GM18858 (cell line): ENCODE measurements around the gene WASF2.
A peak's percentile ranks its signal among the peaks of the same experiment; 100 is the strongest.
"Not testable (repeated sequence)": the region's sequence is repeated elsewhere in the genome, so short reads cannot be mapped to it uniquely, and the experiment has no call there.

Experiments
- ATAC-seq: cut with Tn5 transposase; IDR thresholded peaks from one replicate; pipeline ENCODE4 v1.9.1; 2021; ENCODE audit not compliant: unreplicated experiment

The WASF2 gene

GRCh38 chr1:27501159-27501558 is 11.2 kb upstream of the WASF2 start:
- ATAC-seq = not testable (repeated sequence)

GRCh38 chr1:27499142-27499541 is 9.2 kb upstream of the WASF2 start:
- no peak for ATAC-seq

GRCh38 chr1:27496604-27497155 is 6.7 kb upstream of the WASF2 start:
- ATAC-seq = no peak

DNA sequence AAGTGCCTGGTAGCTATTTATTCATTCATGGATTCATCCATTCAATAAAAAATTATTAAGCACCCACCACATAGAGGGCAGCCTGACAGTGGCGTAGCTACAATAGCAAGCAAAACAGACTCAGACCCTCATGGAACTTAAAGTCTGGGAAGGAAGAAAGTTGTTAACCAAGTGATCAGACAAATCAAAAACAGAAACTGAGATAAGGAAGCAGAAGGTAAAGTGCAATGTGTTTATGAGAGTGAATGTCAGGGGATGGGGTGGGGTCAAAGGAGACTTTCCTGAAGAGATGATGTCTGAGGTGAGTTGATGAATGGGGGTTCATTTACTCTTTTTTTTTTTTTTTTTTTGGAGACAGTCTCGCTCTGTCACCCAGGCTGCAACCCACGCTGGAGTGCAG is 2.8 kb upstream of the WASF2 start:
- no peak for ATAC-seq

GRCh38 chr1:27491748-27492700 is 2.1 kb upstream of the WASF2 start:
- no peak for ATAC-seq

DNA sequence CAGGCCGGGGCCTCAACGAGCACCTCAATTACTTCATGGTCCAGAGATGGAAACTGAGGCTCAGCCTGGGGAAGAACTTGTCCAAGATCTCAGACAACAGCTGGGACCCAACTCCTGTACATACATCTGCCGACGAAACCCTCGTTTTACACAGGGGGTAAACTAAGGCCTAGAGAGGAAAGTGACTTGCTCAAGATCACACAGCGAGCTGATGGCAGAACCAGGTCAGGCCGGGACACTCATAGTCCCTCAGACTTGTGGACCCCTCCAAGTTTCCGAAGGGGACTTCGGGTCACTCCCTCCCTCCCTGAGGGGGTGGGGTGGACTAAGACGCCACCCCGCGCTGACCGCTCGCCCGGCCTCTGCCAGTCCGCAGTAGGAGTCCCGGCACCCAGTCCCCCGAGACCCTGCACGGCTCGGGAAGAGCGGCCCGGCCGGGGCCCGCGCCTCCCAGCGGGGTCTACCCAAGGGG is 430 bp downstream of the WASF2 start:
- ATAC-seq = peak; percentile 24

DNA sequence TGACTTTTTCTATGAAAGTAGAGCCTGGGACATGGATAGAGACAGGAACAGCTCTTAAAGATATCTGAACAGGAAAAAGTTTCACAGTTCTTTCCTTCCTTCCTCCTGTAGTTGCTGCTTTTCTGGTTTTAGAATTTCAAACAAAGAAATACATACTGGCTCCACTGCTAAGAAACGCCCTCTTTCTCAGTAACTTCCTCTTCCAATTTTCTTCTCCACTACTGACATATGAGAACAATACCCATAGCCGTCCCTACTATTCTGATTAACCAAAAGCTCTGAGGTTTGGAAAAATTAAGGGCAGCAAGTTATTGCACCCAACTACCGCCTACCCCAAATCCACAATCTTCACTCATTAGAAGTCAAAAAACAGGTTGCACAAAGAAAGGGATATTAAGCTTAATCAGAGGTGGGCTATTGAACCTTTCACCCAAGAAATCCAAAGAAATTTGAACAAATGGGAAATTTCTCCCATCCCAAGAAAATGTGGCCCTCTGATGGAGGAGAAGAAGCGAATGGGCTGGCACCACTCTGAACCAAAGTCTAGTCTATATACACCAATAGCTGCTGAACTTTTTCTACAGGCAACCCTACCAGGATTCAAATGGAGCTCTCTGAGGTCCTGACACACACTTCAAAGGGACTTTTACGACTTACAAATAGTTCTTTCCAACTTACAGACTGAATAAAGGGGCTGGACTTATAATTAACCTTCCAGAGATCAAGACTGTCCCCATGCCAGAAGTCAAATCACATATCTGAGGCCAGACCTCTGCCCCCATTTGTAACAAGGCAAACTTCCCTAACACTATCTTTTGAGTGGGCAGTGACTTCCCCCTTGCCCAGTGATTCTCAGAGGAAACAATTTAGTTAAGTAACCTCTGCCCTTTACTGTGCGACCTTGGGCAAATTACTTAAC is 1.7 kb downstream of the WASF2 start:
- ATAC-seq = no peak

GRCh38 chr1:27485363-27485762 is 4.6 kb downstream of the WASF2 start:
- no peak for ATAC-seq

DNA sequence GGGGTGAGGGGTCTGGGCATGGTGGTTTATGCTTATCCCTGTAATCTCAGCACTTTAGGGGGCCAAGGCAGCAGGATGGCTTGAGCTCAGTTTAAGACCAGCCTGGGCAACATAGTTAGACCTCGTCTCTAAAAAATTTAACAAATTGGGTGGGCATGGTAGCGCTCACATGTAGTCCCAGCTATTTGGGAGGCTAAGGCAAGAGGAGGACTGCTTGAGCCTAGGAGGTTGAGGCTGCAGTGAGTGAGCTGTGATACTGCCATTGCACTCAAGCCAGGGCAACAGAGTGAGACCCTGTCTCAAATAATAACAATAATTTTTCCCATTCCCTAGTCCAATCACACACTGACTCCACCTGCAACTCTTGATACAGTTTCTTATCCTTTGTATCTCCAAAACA is 6.3 kb downstream of the WASF2 start:
- ATAC-seq = no peak

DNA sequence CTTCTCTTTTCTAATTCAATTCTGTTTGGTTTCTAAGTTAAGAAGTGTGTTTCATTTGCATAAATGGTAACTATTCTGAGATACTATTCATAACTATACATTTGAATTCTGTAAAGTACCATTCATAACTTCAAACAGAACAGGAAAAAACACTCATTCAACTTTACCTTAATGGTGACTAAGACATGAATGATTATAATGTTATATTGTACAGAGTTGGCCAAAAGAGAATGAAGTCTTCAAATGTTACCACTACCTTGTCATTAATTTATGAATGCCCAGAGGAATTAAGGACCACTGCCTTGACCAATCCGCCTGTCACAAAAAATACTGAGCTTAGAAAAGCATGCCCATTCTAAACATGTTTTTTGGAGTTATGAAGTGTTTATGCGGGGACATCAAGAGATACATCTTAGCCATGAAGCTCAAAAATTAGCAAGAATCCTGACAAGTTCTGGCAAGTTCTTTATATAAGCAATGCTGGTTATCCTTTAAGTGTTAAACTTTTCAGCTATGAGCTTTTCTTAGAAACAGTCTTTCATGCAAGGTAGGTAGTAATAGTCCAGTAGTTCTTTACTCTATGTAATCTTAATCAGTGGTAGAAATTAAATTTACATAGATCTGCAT is 7.9 kb downstream of the WASF2 start:
- no peak for ATAC-seq

GRCh38 chr1:27478098-27478497 is 11.9 kb downstream of the WASF2 start:
- no peak for ATAC-seq

DNA sequence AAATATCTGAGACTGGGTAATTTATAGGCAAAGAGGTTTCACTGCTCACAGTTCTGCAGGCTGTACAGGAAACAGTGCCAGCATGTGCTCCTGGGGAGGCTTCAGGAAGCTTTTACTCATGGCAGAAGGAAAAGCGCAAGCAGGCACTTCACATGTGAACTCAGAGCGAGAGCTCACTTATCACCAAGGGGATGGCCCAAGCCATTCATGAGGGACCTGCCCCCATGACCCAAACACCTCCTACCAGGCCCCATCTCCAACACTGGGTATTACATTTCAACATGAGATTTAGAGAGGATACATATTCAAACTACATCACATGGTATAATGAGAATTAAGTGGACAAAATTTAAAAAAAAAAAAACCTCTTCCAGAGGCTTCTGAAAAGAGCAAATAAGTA is 13.7 kb downstream of the WASF2 start:
- ATAC-seq = no peak

DNA sequence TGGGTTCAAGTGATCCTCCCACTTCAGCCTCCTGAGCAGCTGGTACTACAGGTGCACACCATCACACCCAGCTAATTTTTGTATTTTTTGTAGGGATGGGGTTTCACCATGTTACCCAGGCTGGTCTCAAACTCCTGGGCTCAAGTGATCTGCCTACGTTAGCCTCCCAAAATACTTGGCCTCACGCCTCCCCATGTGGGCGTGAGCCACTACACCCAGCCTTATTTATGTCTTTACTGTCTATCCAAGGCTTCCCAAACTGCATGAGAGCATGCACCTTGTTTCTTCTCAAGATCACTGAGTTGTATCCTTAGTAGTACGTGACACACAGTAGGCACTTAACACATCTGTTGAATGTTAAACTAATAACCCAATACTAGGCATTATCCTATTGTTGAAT is 14.2 kb downstream of the WASF2 start:
- ATAC-seq = no peak

DNA sequence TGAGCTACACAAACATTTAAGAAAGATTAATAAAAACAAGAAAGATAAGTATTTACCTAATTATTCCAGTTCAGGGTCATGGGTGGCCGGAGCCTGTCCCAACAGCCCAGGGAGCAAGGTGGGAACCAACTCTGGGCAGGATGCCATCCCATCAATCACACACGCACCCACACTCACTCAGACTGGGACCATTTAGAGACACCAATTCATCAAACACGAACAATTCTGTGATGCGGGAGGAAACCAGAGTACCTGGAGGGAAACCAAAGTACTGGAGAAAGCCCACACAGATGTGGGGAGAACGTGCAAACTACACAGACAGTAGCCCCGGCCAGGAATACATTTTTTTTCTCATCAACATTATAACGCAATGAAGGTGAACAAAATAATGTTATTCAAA is 16.2 kb downstream of the WASF2 start:
- ATAC-seq = no peak

DNA sequence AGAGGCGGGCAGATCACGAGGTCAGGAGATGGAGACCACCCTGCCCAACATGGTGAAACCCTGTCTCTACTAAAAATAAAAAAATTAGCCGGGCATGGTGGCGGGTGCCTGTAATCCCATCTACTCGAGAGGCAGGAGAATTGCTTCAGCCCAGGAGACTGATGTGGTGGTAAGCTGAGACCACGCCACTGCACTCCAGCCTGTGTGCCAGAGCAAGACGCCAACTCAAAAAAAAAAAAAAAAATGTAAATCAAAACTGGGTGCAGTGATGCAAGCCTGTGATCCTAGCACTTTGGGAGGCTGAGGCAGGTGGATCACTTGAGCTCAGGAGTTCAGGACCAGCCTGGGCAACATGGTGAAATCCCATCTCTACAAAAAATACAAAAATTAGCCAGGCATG is 17.9 kb downstream of the WASF2 start:
- ATAC-seq = not testable (repeated sequence)

GRCh38 chr1:27471477-27471876 is 18.5 kb downstream of the WASF2 start:
- ATAC-seq = no peak

DNA sequence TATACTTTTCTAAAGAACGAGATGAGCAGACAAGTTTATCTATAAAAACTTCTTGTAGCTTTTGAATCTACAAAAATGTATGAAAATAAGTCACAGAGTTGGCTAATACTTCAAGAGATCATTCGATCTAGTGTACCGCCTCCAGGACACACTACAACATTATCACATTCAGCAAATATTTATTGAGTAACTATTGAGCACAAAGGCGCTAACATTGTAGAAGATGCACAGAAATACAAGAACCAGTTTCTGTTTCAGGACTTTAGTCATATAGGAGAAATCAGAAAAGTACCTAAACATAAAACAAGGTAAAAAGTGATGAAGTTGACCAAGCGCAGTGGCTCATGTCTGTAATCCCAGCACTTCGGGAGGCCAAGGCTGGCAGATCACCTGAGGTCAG is 20.6 kb downstream of the WASF2 start:
- no peak for ATAC-seq

- ATAC-seq = not testable (repeated sequence)
Observed at GRCh38 chr1:27468378-27468777, 21.6 kb downstream of the WASF2 start.

- no peak for ATAC-seq
Observed at GRCh38 chr1:27464926-27465647, 24.9 kb downstream of the WASF2 start.

DNA sequence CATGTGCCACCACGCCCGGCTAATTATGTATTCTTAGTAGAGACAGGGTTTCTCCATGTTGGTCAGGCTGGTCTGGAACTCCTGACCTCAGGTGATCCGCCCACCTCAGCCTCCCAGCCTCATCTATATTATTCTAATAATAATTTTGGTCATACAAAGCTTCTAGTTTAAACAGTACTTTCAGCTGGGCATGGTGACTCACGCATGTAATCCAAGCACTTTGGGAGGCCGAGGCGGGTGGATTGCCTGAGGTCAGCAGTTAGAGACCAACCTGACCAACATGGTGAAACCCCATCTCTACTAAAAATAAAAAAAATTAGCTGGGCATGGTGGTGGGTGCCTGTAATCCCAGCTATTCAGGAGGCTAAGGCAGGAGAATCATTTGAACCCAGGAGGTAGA is 26.1 kb downstream of the WASF2 start:
- ATAC-seq = not testable (repeated sequence)
